Esophagus mucosa (tissue), 1 donor: ENCODE measurements around the gene ROCK2. TPM values are rescaled to one million over a fixed set of nuclear protein-coding genes. Genes with fewer than 3 reads are reported as not detected.

Experiments used
- ATAC-seq: fragments of 200-7000 bp; cut with Tn5 transposase; one replicate; pipeline ENCODE4 v1.9.1; 2020
- total RNA-seq: library from RNA; stranded (reverse); gene quantifications from one replicate; pipeline ENCODE4 v1.2.4, GENCODE V29; 2023
- donor health status: DM: yes; HTN: yes; CAD: no.

The ROCK2 gene
- total RNA-seq, 1 donor from 2014 or later = 14.4 TPM

DNA sequence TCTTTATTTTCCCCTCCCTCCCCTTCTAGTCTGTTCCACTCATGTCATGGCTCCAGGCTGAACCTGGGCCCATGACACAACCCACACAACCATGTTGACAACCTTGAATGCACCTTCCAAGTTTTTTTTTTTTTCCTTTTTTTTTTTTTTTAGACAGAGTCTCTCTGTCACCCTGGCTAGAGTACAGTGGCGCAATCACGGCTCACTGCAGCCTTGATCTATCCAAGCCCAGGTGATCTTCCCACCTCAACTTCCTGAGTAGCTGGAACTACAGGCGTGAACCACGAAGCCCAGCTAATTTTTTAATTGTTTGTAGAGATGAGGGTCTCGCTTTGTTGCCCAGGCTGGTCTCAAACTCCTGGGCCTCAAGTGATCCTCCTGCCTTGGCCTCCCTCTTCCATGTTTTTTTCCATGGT lies 21.9 kb upstream of the ROCK2 start:
- no peak for ATAC-seq

DNA sequence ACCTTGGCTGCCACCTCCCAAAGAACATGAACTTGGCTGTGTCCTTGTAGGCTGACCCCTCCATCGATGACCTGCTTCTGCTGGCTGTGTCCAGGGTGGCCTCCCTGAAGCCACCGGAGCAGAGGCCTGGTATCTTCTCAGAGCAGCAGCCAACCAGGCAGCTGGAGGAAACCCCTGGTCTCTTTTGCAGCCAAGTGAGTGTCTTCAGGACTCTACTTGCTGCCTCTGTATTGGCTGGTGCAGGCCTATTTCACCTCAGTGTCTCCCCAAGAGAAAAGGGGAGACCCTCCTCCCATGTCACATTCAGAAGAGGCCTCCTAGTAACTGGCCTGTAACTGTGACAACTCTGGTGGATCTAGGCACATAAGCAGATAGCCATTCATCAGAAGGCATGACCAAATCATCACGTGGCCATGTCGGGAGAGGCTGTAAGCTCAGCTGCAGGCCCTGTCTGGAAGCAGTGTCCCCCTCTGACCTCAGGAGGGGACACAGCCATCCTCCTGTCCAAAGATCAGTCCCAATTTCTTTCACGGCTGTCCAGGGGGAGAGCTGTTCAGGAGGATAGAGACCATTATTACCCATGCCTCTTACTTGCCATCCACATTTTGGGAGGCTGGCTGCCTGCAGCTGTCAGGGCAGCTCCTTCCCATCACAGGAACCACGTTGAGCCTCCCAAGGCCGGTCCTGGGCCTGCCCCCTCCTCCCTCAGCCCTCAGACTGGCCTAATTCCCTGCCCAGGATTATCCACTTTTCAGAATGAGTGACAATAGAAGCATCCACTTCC lies 20.9 kb upstream of the ROCK2 start:
- no peak for ATAC-seq

DNA sequence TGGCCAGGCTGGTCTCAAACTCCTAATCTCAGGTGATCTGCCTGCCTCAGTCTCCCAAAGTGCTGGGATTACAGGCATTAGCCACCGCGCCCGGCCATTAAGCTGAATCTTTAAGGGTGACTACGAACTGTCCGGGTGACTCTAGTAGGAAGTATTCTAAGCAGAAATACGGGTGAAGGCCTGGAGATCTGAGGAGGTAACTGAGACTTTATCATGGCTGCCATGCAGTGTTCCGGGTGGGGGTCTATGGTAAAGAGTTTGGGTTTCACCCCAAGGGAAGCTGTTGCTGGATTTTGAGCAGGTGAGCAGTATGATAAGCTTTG lies 20.1 kb upstream of the ROCK2 start:
- ATAC-seq = no peak

DNA sequence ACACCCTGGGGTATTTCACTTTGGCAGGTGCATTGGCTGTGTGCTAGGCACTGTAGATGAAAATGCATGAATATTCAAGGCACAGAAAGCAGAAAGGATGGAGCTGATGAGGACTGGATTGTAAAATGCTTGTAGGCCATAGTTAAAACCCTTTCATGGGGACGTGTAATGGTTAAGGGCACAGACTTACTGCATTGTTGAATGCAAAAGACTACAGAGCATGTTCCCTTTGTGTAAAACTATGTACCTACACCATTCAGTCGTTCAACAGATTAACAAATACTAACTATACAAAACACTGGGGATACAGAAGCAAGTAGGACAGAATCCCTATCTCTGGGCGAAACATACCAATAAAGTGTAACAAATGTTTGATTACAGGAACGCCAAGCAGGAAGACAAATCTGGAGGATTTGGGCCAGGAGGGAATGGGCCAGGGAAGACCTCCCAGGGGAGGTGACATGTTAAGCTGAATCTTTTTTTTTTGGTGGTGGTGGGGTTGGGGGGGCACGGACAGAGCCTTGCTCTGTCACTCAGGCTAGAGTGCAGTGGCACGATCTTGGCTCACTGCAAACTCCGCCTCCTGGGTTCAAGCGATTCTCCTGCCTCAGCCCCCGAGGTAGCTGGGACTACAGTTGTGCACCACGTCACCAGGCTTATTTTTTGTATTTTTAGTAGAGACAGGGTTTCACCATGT lies 19.6 kb upstream of the ROCK2 start:
- no peak for ATAC-seq

DNA sequence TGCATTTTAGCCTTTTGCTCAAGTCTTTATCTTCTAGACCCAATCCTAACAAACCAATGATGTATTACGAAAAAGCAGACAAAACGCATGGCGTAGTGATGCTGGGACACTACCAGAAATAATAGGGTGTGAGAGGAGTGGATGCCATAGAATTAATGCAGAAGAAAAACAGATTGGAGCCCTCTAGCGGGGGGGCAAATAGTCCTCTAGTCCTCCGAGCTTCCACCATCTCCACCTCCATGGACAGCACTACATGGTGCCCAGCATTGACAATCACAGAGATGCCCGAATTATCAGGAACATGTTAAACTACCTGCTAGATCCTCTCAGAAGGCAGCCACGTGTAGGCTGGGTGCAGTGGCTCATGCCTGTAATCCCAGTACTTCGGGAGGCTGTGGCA lies 15.4 kb upstream of the ROCK2 start:
- no peak for ATAC-seq

DNA sequence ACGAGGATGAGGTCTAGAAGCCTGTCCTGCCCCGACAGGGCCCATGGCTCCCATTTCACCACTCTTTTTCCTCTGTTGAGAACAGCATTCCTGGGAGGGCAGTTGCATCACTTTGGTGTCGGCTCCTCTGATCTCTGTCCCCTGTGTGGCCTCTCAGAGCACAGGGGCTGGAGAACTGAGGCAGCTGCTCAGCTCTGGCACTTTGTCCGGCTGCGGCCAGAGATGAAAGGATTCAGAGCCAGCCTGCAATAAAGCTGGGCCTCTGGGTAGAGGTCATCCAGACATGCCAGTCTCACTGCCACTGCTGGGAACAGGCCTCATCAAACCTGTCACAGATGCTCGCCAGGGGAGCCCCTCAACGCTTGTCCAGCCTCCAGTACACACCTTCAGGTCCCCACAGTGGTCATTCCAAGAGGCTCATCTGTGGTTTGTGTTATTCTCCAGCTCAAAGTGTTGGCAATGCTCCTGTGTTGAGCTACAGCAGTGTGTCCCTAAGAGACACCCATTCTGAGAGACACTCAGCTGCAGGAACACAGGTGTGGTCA lies 13.1 kb upstream of the ROCK2 start:
- no peak for ATAC-seq

DNA sequence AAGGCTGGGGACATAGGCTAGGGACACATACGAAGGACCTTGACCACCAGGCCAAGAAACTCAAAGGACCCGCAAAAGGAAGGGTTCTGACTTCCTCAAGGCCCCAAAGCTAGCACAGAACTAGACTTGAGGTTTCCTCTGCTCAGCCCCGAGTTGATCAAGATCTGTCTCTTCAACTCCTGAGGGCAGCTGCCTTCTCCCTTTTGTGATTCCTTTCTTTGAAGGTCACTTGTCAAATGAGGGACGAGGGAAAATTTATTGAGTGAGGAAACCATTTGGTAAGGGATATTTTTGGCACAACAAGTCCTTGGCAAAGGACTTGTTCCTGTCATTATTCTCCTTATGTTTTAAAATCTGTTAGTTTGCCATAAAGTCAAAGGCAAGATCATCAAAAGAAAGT lies 12.3 kb upstream of the ROCK2 start:
- no peak for ATAC-seq

DNA sequence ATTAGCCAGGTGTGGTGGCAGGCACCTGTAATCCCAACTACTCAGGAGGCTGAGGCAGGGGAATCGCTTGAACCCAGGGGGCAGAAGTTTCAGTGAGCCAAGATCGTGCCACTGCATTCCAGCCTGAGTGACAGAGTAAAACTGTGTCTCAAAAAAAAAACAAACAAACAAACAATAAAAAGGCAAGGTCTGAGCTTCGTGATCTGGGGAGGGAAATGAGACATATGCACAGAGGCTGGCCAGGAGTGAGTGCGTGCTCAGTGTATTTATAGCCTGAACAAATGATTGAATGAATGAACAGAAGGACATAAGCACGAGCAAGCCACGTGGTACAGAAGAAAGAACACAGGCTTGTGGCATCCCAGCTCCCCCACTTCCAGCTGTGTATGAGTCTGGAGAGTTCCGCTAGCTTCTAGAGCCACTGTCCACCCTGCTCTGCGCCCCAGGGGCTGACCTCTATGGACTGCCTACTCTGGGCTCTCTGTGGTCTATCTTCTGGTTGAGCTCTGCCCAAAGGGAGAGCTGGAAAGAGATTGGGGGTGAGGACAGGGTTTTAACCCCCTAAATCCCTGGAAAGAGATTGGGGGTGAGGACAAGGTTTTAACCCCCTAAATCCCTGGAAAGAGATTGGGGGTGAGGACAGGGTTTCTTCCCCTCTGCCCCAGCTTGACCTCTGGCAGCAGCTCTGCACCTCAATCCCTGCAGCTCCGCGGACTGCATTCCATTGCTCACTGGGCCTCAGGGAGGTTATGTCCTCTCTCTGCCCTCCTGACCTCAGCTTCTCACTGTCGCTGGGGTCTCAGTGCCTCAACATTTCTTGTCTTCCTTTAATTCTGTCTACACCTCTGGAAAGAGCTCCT lies 11.0 kb upstream of the ROCK2 start:
- ATAC-seq = no peak

DNA sequence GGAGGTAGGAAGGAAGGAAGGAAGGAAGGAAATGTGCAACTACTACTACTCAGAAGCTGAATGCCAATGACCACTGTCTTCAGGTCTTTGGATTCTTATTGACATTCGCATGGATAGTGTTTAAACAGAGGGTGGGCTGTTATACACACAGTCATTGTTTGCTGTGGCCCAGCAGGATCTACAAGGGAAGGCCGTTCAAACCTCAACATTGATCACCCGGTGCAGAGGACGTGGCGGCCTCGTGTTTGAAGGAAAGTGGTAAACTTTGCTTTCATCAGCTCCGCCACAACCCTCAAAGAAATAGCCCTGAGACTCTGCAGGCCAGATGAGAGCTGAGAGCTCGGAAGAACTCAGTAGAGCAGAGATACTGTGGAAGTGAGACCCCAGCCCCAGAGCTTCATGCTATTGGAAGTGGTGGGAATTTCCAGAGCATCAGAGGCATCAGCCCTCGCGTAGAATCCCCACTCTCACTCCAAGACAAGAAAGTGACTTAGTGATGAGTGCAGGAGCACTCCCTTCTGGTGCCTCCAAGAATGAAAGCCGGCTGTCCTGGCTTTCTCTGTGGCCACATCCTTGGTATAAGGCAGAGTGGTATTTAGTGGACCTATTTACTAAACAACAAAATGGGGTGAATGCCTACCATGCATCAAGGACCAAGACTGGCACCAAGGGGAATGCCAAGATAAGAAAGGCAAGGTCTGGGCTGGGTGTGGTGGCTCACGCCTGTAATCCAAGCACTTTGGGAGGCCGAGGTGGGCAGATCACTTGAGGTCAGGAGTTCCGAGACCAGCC lies 10.1 kb upstream of the ROCK2 start:
- no peak for ATAC-seq

DNA sequence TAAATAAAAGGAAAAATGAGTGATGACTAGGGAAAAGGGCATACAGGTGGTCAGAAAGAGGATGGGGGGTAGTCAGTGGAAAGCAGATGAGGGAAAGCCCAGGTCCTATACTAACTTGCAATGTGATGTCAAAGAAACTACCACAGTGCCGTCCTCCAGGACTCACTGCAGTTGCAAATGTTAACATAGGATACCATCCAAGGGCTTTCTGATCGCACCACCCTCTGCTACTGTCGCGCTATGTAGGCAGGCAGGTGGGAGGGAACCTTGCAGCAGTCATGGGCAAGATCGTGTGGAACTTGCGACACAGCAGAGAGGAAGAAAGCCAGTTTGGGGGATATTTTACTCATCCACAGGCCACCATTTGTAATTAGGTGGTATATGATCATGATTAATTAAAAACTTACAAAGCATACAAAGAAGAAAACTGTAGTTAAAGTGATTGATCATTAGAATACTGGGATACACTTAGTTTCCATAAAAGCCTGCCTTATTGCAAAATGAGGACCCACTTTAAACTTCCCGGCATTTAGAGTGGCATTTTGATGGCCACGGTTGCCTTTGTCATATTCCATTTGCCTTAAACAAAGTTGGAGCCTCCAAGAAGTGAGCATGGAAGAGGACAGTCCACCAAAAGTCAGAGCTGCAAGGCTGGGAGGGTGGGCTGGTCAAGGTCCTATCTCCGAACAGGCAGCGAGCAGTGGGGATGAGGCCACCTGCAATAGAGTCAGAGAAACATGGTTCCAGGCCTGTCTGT lies 8.5 kb upstream of the ROCK2 start:
- no peak for ATAC-seq

DNA sequence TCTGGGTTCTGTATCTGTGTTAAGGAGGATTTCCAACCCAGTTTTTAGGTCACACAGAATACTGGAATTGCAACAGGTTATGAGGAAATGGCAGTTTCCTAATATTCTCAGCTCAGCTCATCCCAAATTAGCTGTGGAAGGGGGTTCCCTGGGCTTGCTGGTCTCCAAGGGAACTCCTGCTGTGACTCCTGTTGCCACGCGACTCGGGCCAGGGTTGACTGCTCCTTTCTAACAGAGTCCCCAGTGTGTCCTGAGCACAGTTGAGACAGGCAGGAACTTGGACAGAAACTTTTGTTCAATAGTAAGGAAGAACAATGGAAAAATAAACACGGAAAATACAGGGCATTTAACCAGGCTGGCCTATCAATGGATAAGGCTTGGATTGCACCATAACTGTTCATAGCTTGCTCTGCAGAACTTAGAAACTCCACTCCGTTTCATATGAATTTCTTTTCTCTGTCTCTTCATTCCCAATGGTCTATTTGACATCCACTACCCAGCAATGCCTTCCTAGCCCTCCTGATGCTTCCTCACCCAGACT lies 3.8 kb upstream of the ROCK2 start:
- ATAC-seq = no peak

DNA sequence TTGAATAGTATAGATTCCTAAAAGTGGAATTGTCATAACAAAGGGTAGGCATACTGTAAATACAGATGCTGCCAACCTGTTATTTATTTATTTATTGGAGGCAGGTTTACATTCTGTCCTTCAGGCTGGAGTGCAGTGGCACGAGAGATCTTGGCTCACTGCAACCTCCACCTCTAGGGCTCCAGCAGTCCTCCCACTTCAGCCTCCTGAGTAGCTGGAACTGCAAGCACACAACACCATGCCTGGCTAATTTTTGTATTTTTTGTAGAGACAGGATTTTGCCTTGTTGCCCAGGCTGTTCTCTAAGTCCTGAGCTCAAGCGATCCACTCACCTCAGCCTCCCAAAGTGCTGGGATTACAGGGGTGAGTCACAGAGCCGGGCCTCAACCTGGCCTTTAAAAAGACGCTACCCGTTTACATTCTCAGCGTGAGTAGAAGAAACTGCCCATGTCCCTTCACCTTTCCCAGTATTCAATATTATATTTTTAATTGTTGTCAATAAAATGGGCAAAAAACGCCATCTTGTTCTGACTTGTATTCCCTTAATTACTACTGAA lies 3.0 kb upstream of the ROCK2 start:
- ATAC-seq = no peak

DNA sequence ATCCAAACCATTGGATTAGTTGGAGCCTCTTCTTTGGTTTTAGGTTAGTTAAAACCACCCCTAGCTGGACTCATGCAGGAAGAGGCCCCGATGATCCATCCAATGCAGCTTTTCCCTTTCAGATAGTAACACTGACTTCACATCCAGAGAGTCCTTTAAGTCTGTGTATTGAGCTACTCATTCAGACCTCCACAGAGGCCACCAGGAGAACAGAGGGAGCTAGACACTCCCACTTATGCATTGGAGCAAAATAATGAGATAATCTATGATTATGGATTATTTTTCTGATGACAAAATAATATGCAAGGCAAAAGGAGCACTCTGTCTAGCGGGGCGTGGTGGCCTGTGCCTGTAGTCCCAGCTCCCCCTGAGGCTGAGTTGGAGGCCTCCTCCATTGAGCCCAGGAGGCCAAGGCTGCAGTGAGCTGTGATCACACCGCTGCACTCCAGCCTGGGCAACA lies 1.6 kb upstream of the ROCK2 start:
- no peak for ATAC-seq

DNA sequence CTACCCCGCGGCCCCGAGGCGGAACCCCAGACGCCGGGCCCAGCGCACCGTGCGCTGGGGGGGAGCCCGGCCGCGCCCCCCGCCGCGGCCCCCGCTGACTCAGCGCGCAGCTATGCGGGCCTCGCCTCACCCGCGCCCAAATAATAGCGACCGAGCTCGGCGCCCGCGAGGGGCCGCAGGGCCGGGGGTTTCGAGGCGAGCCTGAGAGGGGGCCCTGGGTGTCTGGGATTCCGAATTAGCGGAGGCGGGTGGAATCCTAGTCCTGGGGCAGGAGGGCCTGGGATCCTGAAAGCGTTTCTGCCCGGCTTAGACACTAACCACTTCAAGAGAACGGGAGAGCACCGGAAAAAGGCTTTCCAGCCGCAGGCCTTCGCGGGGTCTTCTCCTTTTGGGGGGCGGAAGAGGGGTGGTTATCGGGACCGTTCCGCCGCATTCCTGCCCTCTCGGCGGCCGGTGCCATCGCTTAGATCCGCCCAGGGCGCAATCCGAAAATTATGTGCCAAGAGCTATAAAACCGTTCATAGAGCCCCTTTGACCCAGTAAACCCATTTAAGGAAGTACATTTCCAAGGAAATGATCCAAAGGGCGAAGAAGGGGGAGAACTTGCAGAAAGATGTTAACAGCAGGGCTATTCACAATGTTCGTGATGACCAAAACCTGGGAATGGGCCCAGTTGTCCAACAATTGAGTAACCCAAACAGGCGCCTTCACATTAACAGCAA lies 681 bp upstream of the ROCK2 start:
- ATAC-seq = peak; percentile 73

DNA sequence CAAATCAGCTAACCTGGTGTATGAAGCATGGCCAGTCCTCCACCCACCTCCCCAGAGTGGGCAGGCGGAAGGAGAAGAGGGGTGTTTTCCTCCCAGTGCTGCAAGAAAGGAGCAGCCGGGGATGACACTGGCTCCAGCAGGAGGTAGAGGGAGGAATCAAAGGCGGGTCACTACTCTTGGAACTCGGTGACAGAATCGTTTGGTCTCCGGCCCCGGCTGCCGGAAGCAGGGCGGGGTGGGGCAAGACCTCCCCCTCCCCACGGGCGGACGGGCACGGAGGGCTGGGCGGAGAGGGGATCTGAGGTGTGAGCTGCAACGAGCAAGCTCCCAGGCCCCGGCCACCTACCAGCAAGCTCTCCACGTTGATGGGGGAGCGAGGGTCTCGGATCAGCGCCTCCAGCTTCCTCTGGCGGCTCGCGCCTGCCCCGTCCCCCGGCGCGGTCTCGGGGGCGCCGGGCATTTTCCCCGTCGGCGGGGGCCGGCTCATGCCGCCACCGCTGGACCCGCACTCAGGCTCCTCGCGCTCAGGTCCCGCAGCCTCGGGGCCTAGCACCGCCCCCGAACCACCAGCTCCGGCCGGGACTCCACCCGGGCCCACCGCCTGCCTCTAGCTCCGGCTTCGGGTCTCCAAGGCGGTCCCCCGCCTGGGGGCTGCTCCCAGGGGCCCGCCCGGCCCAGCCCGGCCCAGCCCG lies 640 bp downstream of the ROCK2 start:
- ATAC-seq = peak; percentile 21

DNA sequence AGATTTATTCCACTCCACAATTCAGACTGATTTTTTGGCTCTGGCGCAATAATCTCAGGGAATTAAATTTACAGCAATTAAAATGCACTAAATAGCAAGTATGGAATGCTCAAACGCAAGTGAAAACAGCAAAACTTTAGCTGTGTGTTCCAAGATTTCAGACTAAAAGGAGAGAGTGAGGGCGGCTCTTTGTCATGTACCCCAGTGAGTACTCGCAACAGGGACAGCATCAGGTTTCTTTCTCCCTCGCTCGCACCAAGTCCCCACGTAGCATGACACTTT lies 1.1 kb downstream of the ROCK2 start:
- no peak for ATAC-seq

DNA sequence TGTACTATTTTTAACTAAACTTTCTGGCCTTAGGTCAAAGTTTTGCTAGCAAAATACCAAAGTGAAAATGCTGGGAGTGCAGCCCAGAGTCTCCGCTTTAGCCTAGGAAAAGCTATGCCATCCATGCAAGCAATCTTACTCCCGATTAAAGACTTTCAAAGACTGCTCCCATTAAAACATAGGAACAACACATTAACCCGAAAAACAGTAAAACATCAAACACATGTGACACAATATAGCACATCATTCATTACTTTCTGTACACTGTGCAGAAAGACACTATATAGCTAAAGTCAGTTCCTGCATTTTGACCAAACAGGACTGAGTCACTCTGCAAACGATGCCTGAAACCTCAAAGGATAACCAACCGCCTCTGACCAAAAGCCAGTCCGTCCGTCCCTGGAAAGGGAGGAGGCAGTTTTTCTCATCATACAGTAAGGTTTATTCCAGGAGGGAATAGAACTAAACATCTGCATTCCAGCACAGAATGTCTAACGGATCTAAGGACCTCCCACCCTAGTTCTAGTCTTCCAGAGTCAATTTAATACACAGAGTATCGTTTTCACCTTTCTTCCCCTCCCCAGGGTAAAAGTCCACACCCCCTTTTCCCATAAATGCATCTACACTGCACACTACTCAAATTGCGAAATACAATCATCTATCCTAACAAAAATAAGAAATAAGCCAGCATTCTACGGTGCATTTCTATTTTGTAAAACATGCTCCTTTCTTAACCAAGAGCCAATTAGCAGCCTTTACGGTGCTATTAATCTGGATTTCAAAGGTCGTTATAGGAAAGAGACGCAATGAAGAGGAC lies 1.7 kb downstream of the ROCK2 start:
- peak; percentile 48 for ATAC-seq

DNA sequence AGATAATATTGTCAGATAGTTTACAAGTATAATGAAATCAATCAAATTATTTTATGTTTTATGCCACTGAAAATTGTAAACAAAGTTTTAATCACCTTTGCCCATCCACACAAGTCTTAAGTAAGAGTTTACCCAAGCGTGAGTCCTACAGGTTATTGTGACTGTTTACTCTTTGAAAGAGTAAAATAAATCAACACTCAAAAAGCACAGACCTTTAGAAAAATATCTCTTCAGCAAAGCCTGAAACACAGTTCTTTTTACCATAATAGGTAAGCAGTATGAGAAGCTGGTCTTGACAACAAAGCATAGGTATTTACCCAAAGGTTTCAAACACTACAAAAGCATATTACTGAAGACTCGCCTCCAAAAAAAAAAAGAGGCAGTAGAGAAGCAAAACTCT lies 3.7 kb downstream of the ROCK2 start:
- no peak for ATAC-seq
